Neural crest cell (in vitro differentiated cells): Measurements from ENCODE around the gene BCL7A. TPM values are rescaled to one million over a fixed set of nuclear protein-coding genes. Genes with fewer than 3 reads are reported as not detected.

Experiments used
- DNase-seq: peaks from one replicate; pipeline ENCODE4 v3.0.0; 2021; ENCODE audit warnings: low read depth, mixed read lengths, low spot score
- H3K27ac Mint-ChIP-seq: one replicate; pipeline ENCODE4 v1.8.0; 2021; ENCODE audit warnings: mild to moderate bottlenecking, mixed read lengths; ENCODE audit not compliant: unreplicated experiment
- H3K27me3 Mint-ChIP-seq: 2 replicates; pipeline ENCODE4 v1.8.0; 2021; ENCODE audit warnings: low read depth, mild to moderate bottlenecking, mixed read lengths
- H3K36me3 Mint-ChIP-seq: 2 replicates; pipeline ENCODE4 v1.8.0; 2021; ENCODE audit warnings: low read depth, mild to moderate bottlenecking, mixed read lengths
- H3K4me1 Mint-ChIP-seq: 2 replicates; pipeline ENCODE4 v1.8.0; 2021; ENCODE audit warnings: mixed read lengths
- H3K4me3 Mint-ChIP-seq: one replicate; pipeline ENCODE4 v1.8.0; 2021; ENCODE audit warnings: mild to moderate bottlenecking, mixed read lengths
- H3K9me3 Mint-ChIP-seq: 2 replicates; pipeline ENCODE4 v1.8.0; 2021; ENCODE audit warnings: mixed read lengths
- CTCF ChIP-seq: fragments of 200-600 bp; sonication (generic); conservative IDR thresholded peaks from 2 replicates; pipeline ENCODE4 v1.5.0; 2021; ENCODE audit warnings: antibody characterized with exemption, mild to moderate bottlenecking
- total RNA-seq: library from RNA; stranded (reverse); gene quantifications from 2 replicates; pipeline ENCODE4 v1.2.1, GENCODE V29; 2021

The BCL7A gene
- total RNA-seq, 1 donor from 2014 or later, result 57.4 TPM

GRCh38 chr12:122013136-122013535, 8.5 kb upstream of the BCL7A start:
- Mint-ChIP-seq H3K4me1 (no peaks in the 10 kb centered on the region), H3K36me3 (no peaks in the 10 kb centered on the region), H3K9me3 (no peaks in the 10 kb centered on the region), H3K27me3 (no peaks in the 10 kb centered on the region), H3K4me3 (no peak overlapping the region), H3K27ac (no peak overlapping the region)
- no peak for TF ChIP-seq CTCF
- DNase-seq, result no peak

DNA sequence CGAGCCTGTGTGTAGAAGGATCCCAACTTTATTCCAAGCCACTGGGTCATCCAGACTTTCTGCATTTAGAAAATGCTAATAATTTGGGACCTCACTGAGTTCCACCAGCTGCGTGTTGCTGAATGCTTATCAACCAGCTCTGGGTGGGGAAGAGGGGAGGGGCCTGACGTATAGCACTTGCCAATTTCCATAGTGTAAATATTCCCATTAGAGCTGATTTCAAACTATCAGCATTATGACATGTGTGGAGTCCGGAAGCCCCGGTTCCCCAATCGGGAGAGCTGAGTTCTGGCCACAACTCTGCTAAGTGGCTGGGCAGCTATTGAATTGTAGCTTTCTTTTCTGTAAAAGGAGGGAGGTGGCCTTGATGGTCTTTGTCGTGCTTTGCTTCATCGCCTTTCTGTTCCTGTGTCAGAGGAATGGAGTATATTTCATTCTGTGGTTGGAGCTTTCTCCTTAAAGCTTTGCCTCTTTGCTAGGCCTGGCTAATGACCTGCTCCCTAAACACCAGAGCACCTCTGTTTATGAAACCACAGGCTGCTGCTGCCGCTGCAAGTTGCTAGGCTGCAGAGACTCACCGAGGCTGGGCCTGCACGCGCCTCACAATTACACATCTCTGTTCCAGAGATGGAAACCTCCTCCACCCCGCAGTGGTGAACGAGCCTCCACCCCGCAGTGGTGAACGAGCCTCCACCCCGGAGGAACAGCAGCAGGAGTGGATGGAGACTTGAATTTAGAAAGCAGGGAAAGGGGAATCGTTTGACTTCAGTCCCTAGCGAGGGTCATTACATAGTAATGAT, 7.7 kb upstream of the BCL7A start:
- no peaks in the 10 kb centered on the region for H3K4me1 Mint-ChIP-seq
- H3K4me3 Mint-ChIP-seq, result no peak overlapping the region
- peaks cover 3% of the 10 kb centered on the region for H3K36me3 Mint-ChIP-seq
- DNase-seq, result no peak
- no peak overlapping the region for H3K27ac Mint-ChIP-seq
- H3K9me3 Mint-ChIP-seq, result no peaks in the 10 kb centered on the region
- H3K27me3 Mint-ChIP-seq, result no peaks in the 10 kb centered on the region
- TF ChIP-seq CTCF, result no peak

DNA sequence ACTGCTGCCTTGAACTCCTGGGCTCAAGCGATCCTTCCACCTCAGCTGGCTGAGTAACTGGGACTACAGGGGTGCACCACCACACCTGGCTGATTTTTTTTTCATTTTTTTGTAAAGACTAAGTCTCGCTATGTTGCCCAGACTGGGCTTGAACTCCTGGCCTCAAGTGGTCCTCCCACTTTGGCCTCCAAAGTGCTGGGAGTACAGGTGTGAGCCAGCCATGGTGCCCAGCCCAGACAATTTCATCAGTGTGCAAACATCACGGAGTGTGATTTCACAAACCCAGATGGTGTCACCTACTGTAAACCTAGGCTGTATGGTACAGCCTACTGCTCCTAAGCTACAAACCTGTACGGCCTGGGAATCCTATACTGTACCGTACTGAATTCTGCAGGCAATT, 6.9 kb upstream of the BCL7A start:
- no peak overlapping the region for H3K27ac Mint-ChIP-seq
- no peaks in the 10 kb centered on the region for H3K9me3 Mint-ChIP-seq
- H3K4me3 Mint-ChIP-seq, result no peak overlapping the region
- no peaks in the 10 kb centered on the region for H3K27me3 Mint-ChIP-seq
- no peaks in the 10 kb centered on the region for H3K4me1 Mint-ChIP-seq
- no peak for TF ChIP-seq CTCF
- peaks cover 7% of the 10 kb centered on the region for H3K36me3 Mint-ChIP-seq
- no peak for DNase-seq

GRCh38 chr12:122018457-122018856, 3.2 kb upstream of the BCL7A start:
- DNase-seq, result no peak
- Mint-ChIP-seq H3K9me3 (no peaks in the 10 kb centered on the region), H3K27ac (no peak overlapping the region), H3K36me3 (peaks cover 12% of the 10 kb centered on the region), H3K4me1 (peaks cover 12% of the 10 kb centered on the region), H3K27me3 (peaks cover 13% of the 10 kb centered on the region), H3K4me3 (peak overlapping the region; percentile 49)
- no peak for TF ChIP-seq CTCF

DNA sequence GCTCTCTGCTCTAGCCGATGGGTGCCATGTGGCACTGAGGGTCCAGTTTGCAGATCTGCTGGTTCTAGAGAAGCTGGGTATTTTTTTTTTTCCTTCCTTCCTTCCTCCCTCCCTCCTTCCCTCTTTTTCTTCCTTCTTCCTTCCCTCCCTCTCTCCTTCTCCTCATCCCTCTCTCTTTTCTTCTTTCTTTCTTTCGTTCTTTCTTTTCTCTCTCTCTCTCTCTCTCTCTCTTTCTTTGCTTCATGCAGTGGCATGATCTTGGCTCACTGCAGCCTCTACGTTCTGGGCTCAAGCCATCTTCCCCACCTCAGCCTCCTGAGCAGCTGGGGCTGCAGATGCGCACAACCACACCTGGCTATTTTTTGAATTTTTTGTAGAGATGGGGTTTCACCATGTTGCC, 2.7 kb upstream of the BCL7A start:
- Mint-ChIP-seq H3K4me3 (peak overlapping the region; percentile 70), H3K9me3 (no peaks in the 10 kb centered on the region), H3K27me3 (peaks cover 13% of the 10 kb centered on the region)

More for the DNA sequence above, 2.7 kb upstream of the BCL7A start:
- no peak for DNase-seq
- no peak overlapping the region for H3K27ac Mint-ChIP-seq
- TF ChIP-seq CTCF, result no peak
- H3K36me3 Mint-ChIP-seq, result peaks cover 12% of the 10 kb centered on the region
- peaks cover 13% of the 10 kb centered on the region for H3K4me1 Mint-ChIP-seq
